Stimulated activated naive CD8-positive, alpha-beta T cell treated with anti-CD3 and anti-CD28 coated beads, Interleukin-15, Interleukin-2, amounts not matched to agents 100 ng/mL and 50 ng/mL, for 24 hours (primary cell): ENCODE data around the gene ZZZ3.
"Not testable (repeated sequence)": the region's sequence is repeated elsewhere in the genome, so short reads cannot be mapped to it uniquely, and the experiment has no call there.

ENCODE experiments used
- H3K27ac Mint-ChIP-seq: one replicate; pipeline ENCODE4 v1.8.0; 2021; ENCODE audit warnings: mild to moderate bottlenecking, mixed read lengths
- H3K27me3 Mint-ChIP-seq: one replicate; pipeline ENCODE4 v1.8.0; 2021; ENCODE audit warnings: mixed read lengths
- H3K36me3 Mint-ChIP-seq: one replicate; pipeline ENCODE4 v1.8.0; 2021; ENCODE audit warnings: low read depth, mixed read lengths
- H3K4me1 Mint-ChIP-seq: one replicate; pipeline ENCODE4 v1.8.0; 2021; ENCODE audit warnings: low read depth, mixed read lengths
- H3K4me3 Mint-ChIP-seq: one replicate; pipeline ENCODE4 v1.8.0; 2021; ENCODE audit warnings: mild to moderate bottlenecking, mixed read lengths
- H3K9me3 Mint-ChIP-seq: one replicate; pipeline ENCODE4 v1.8.0; 2021; ENCODE audit warnings: mixed read lengths

Gene ZZZ3

GRCh38 chr1:77678660-77679610 is 3.5 kb downstream of the ZZZ3 start:
- H3K4me1 Mint-ChIP-seq, result peaks cover 73% of the 10 kb centered on the region

GRCh38 chr1:77674807-77675206 is 7.7 kb downstream of the ZZZ3 start:
- Mint-ChIP-seq H3K4me1 (peaks cover 89% of the 10 kb centered on the region), H3K36me3 (peaks cover 29% of the 10 kb centered on the region)
- not testable (repeated sequence) for H3K27ac Mint-ChIP-seq, H3K27me3 Mint-ChIP-seq, H3K9me3 Mint-ChIP-seq, H3K4me3 Mint-ChIP-seq

More at GRCh38 chr1:77678660-77679610, 3.5 kb downstream of the ZZZ3 start:
- Mint-ChIP-seq H3K9me3 (no peaks in the 10 kb centered on the region), H3K4me3 (no peak overlapping the region), H3K27ac (no peak overlapping the region), H3K36me3 (peaks cover 20% of the 10 kb centered on the region), H3K27me3 (no peaks in the 10 kb centered on the region)

- Mint-ChIP-seq H3K27ac (no peak overlapping the region), H3K9me3 (no peaks in the 10 kb centered on the region), H3K4me1 (peaks cover 90% of the 10 kb centered on the region), H3K27me3 (no peaks in the 10 kb centered on the region), H3K36me3 (peaks cover 29% of the 10 kb centered on the region), H3K4me3 (no peak overlapping the region)
Measured at GRCh38 chr1:77673716-77674355, 8.6 kb downstream of the ZZZ3 start.

GRCh38 chr1:77673030-77673429 is 9.4 kb downstream of the ZZZ3 start:
- H3K36me3 Mint-ChIP-seq, result peaks cover 29% of the 10 kb centered on the region
- H3K9me3 Mint-ChIP-seq, result no peaks in the 10 kb centered on the region
- H3K27ac Mint-ChIP-seq, result peak overlapping the region; percentile 67
- no peaks in the 10 kb centered on the region for H3K27me3 Mint-ChIP-seq
- H3K4me3 Mint-ChIP-seq, result no peak overlapping the region
- H3K4me1 Mint-ChIP-seq, result peaks cover 90% of the 10 kb centered on the region

- H3K27me3 Mint-ChIP-seq, result no peaks in the 10 kb centered on the region
- peaks cover 89% of the 10 kb centered on the region for H3K4me1 Mint-ChIP-seq
- peak overlapping the region; percentile 67 for H3K27ac Mint-ChIP-seq
- H3K9me3 Mint-ChIP-seq, result no peaks in the 10 kb centered on the region
- H3K36me3 Mint-ChIP-seq, result peaks cover 29% of the 10 kb centered on the region
- no peak overlapping the region for H3K4me3 Mint-ChIP-seq
Measured at GRCh38 chr1:77672374-77672773, 10.1 kb downstream of the ZZZ3 start.

- Mint-ChIP-seq H3K4me3 (no peak overlapping the region), H3K27ac (peak overlapping the region; percentile 34), H3K27me3 (no peaks in the 10 kb centered on the region), H3K9me3 (no peaks in the 10 kb centered on the region), H3K4me1 (peaks cover 88% of the 10 kb centered on the region), H3K36me3 (peaks cover 29% of the 10 kb centered on the region)
Measured at GRCh38 chr1:77671836-77672235, 10.6 kb downstream of the ZZZ3 start.

- no peaks in the 10 kb centered on the region for H3K27me3 Mint-ChIP-seq
- no peaks in the 10 kb centered on the region for H3K9me3 Mint-ChIP-seq
- peaks cover 21% of the 10 kb centered on the region for H3K36me3 Mint-ChIP-seq
- no peak overlapping the region for H3K27ac Mint-ChIP-seq
- H3K4me3 Mint-ChIP-seq, result no peak overlapping the region
- peaks cover 82% of the 10 kb centered on the region for H3K4me1 Mint-ChIP-seq
Measured at GRCh38 chr1:77670330-77670729, 12.1 kb downstream of the ZZZ3 start.

GRCh38 chr1:77668924-77669449 is 13.5 kb downstream of the ZZZ3 start:
- Mint-ChIP-seq H3K27me3 (no peaks in the 10 kb centered on the region), H3K27ac (peak overlapping the region; percentile 49), H3K9me3 (no peaks in the 10 kb centered on the region), H3K4me1 (peaks cover 81% of the 10 kb centered on the region), H3K4me3 (no peak overlapping the region), H3K36me3 (peaks cover 16% of the 10 kb centered on the region)

- H3K27ac Mint-ChIP-seq, result no peak overlapping the region
- H3K4me1 Mint-ChIP-seq, result peaks cover 68% of the 10 kb centered on the region
- no peaks in the 10 kb centered on the region for H3K27me3 Mint-ChIP-seq
- no peaks in the 10 kb centered on the region for H3K9me3 Mint-ChIP-seq
- peaks cover 13% of the 10 kb centered on the region for H3K36me3 Mint-ChIP-seq
- H3K4me3 Mint-ChIP-seq, result no peak overlapping the region
Measured at GRCh38 chr1:77664939-77665516, 17.4 kb downstream of the ZZZ3 start.

- Mint-ChIP-seq H3K4me3 (no peak overlapping the region), H3K4me1 (peaks cover 46% of the 10 kb centered on the region), H3K27me3 (no peaks in the 10 kb centered on the region), H3K9me3 (no peaks in the 10 kb centered on the region), H3K27ac (no peak overlapping the region), H3K36me3 (peaks cover 17% of the 10 kb centered on the region)
Measured at GRCh38 chr1:77661696-77662095, 20.8 kb downstream of the ZZZ3 start.

GRCh38 chr1:77659879-77660593 is 22.4 kb downstream of the ZZZ3 start:
- no peaks in the 10 kb centered on the region for H3K27me3 Mint-ChIP-seq
- H3K4me1 Mint-ChIP-seq, result peaks cover 46% of the 10 kb centered on the region
- no peak overlapping the region for H3K4me3 Mint-ChIP-seq
- no peak overlapping the region for H3K27ac Mint-ChIP-seq
- peaks cover 30% of the 10 kb centered on the region for H3K36me3 Mint-ChIP-seq
- H3K9me3 Mint-ChIP-seq, result no peaks in the 10 kb centered on the region

GRCh38 chr1:77658271-77658670 is 24.2 kb downstream of the ZZZ3 start:
- Mint-ChIP-seq H3K9me3 (no peaks in the 10 kb centered on the region), H3K4me3 (no peak overlapping the region), H3K36me3 (peaks cover 28% of the 10 kb centered on the region), H3K4me1 (peaks cover 32% of the 10 kb centered on the region), H3K27ac (no peak overlapping the region), H3K27me3 (no peaks in the 10 kb centered on the region)

GRCh38 chr1:77655431-77655974 is 27.0 kb downstream of the ZZZ3 start:
- no peaks in the 10 kb centered on the region for H3K27me3 Mint-ChIP-seq
- peaks cover 51% of the 10 kb centered on the region for H3K36me3 Mint-ChIP-seq
- H3K9me3 Mint-ChIP-seq, result peaks cover 5% of the 10 kb centered on the region
- no peak overlapping the region for H3K4me3 Mint-ChIP-seq
- no peak overlapping the region for H3K27ac Mint-ChIP-seq
- peaks cover 37% of the 10 kb centered on the region for H3K4me1 Mint-ChIP-seq

- Mint-ChIP-seq H3K9me3 (peaks cover 17% of the 10 kb centered on the region), H3K4me3 (no peak overlapping the region), H3K27me3 (no peaks in the 10 kb centered on the region), H3K4me1 (peaks cover 38% of the 10 kb centered on the region), H3K36me3 (peaks cover 68% of the 10 kb centered on the region), H3K27ac (peak overlapping the region; percentile 33)
Measured at GRCh38 chr1:77652970-77653516, 29.4 kb downstream of the ZZZ3 start.
